Endothelial cell of umbilical vein (primary cell): ENCODE data around the gene RALA. TPM values are rescaled to one million over a fixed set of nuclear protein-coding genes. Genes with fewer than 3 reads are reported as not detected.

Source experiments
- BruUV-seq: library from RNA; stranded (reverse); fragments of 400-500 nt; replicated peaks from 2 replicates; lab custom pipeline; 2021; lab: Mats Ljungman, UMichigan
- CTCF ChIA-PET: fragments of 300-600, 350-600 bp; sonication (Branson Sonifier 250); formaldehyde crosslinking; loops from one replicate; lab custom pipeline; 2021; ENCODE audit warnings: antibody characterized with exemption, inconsistent platforms; lab: Charles Lee
- POLR2A ChIA-PET: fragments of 300-600, 350-600 bp; sonication (Branson Sonifier 250); formaldehyde crosslinking; loops from one replicate; lab custom pipeline; 2021; ENCODE audit warnings: antibody characterized with exemption, inconsistent platforms; lab: Charles Lee
- DNase-seq: peaks from one replicate; pipeline ENCODE4 v3.0.0-alpha.2; 2011; ENCODE audit warnings: low read depth, low spot score
- FAIRE-seq: peaks from 2 replicates; lab custom pipeline; 2011; peaks lifted over from hg19 to GRCh38; lab: Jason Lieb, UNC
- H2AFZ ChIP-seq: 2 replicates; pipeline ENCODE4 v1.6.0; 2012; ENCODE audit warnings: low read depth, low read length, control low read depth, inconsistent platforms
- H3K27ac ChIP-seq: 2 replicates; pipeline ENCODE4 v1.5.1; 2011; ENCODE audit warnings: low read depth, mild to moderate bottlenecking, control low read depth, low read length, moderate library complexity; ENCODE audit not compliant: insufficient read depth
- H3K27me3 ChIP-seq, 2 experiments: 2 replicates each; pipeline versions ENCODE4 v1.6.0 to v1.6.1; 2011; ENCODE audit warnings: low read length in 2 of 2, mixed read lengths in 1 of 2; ENCODE audit not compliant: control insufficient read depth in 2 of 2, insufficient read depth in 2 of 2
- H3K36me3 ChIP-seq, 2 experiments: 2 replicates in 1 of 2; 3 replicates in 1 of 2; pipeline ENCODE4 v1.5.1; 2011; ENCODE audit warnings: low read length in 2 of 2, mild to moderate bottlenecking in 1 of 2, moderate library complexity in 1 of 2; ENCODE audit not compliant: control insufficient read depth in 2 of 2, insufficient read depth in 2 of 2; ENCODE audit errors: extremely low read depth in 1 of 2
- H3K4me1 ChIP-seq: 3 replicates; pipeline ENCODE4 v1.5.1; 2011; ENCODE audit warnings: mild to moderate bottlenecking, low read length; ENCODE audit not compliant: control insufficient read depth, insufficient read depth; ENCODE audit errors: extremely low read depth
- H3K4me2 ChIP-seq: 2 replicates; pipeline ENCODE4 v1.6.1; 2011; ENCODE audit warnings: low read length, control low read depth, mixed read lengths; ENCODE audit not compliant: insufficient read depth
- H3K4me3 ChIP-seq, 3 experiments: fragments of 200-600 bp in 1 of 3; sonication (generic), shearing (Covaris generic) in 1 of 3; replicated peaks in 1 of 3; 2 replicates each; pipeline ENCODE4 v1.5.1; 2011 to 2016; ENCODE audit warnings: control low read depth in 3 of 3, low read length in 3 of 3, mild to moderate bottlenecking in 2 of 3, inconsistent platforms in 1 of 3, low read depth in 1 of 3, moderate library complexity in 1 of 3; ENCODE audit not compliant: insufficient read depth in 1 of 3
- H3K79me2 ChIP-seq: 2 replicates; pipeline ENCODE4 v1.6.0; 2012; ENCODE audit warnings: low read length, inconsistent platforms; ENCODE audit not compliant: control insufficient read depth, insufficient read depth
- H3K9ac ChIP-seq: replicated peaks from 2 replicates; pipeline ENCODE3; 2011; ENCODE audit warnings: low read length, control low read depth; ENCODE audit not compliant: insufficient read depth; ENCODE audit errors: extremely low read depth
- H3K9me1 ChIP-seq: replicated peaks from 3 replicates; pipeline ENCODE4 v1.6.0; 2011; ENCODE audit warnings: mild to moderate bottlenecking, low read length; ENCODE audit not compliant: control insufficient read depth, insufficient read depth; ENCODE audit errors: extremely low read depth
- H3K9me3 ChIP-seq: replicated peaks from 2 replicates; pipeline ENCODE4 v1.5.1; 2012; ENCODE audit warnings: low read length, inconsistent platforms; ENCODE audit not compliant: control insufficient read depth, insufficient read depth
- H4K20me1 ChIP-seq: replicated peaks from 2 replicates; pipeline ENCODE3; 2011; ENCODE audit warnings: mild to moderate bottlenecking, low read length; ENCODE audit not compliant: control insufficient read depth, insufficient read depth; ENCODE audit errors: extremely low read depth
- CTCF ChIP-seq, 2 donors: IDR thresholded peaks; 1 replicate in 1 of 2; 2 replicates in 1 of 2; pipeline ENCODE4 v1.5.1; 2011; ENCODE audit warnings: low read length in 2 of 2, mild to moderate bottlenecking in 2 of 2, moderate library complexity in 2 of 2, control low read depth in 1 of 2, inconsistent platforms in 1 of 2, low read depth in 1 of 2; ENCODE audit not compliant: insufficient read depth in 1 of 2; ENCODE audit errors: extremely low read depth in 1 of 2
- EZH2 ChIP-seq: IDR thresholded peaks from 2 replicates; pipeline ENCODE4 v1.6.1; 2012; ENCODE audit warnings: borderline replicate concordance, low read depth, mild to moderate bottlenecking, moderate library complexity, low read length, inconsistent platforms; ENCODE audit not compliant: severe bottlenecking
- FOS ChIP-seq: IDR thresholded peaks from 2 replicates; pipeline ENCODE4 v1.6.1; 2011; ENCODE audit warnings: mild to moderate bottlenecking, low read length, moderate library complexity, borderline replicate concordance; ENCODE audit not compliant: insufficient read depth
- GATA2 ChIP-seq: IDR thresholded peaks from 2 replicates; pipeline ENCODE4 v1.7.0; 2011; ENCODE audit warnings: low read depth, mild to moderate bottlenecking, moderate library complexity, mixed read lengths, low read length; ENCODE audit not compliant: insufficient read length, insufficient read depth
- JUN ChIP-seq: IDR thresholded peaks from 2 replicates; pipeline ENCODE4 v1.6.1; 2011; ENCODE audit warnings: borderline replicate concordance, low read depth; ENCODE audit not compliant: insufficient read length, insufficient read depth
- MYC ChIP-seq: IDR thresholded peaks from one replicate; pipeline ENCODE4 v1.6.1; 2011; ENCODE audit warnings: mild to moderate bottlenecking, low read depth, low read length
- POLR2A ChIP-seq: IDR thresholded peaks from 2 replicates; pipeline ENCODE4 v1.6.1; 2012; ENCODE audit warnings: low read depth, mild to moderate bottlenecking, control low read depth, low read length
- POLR2AphosphoS5 ChIP-seq: IDR thresholded peaks from 2 replicates; pipeline ENCODE4 v1.6.1; 2012; ENCODE audit warnings: low read depth, mild to moderate bottlenecking, control low read depth, low read length, moderate library complexity; ENCODE audit not compliant: insufficient read depth
- dilution Hi-C: fragments of 300-500 bp; cut with MboI; formaldehyde crosslinking; loops from one replicate; pipeline ENCODE4 v1.15.0; 2019; ENCODE audit warnings: low sequenced_read_pairs; ENCODE audit not compliant: extremely low pct_ligation_motif_present
- intact Hi-C: fragments of 100-400 bp; cut with micrococcal nuclease; formaldehyde crosslinking; loops from one replicate; pipeline ENCODE4 v1.10.0; 2022
- polyA plus RNA-seq, 4 experiments: library from polyadenylated mRNA; depleted of rRNA in 3 of 4; stranded (reverse) in 3 of 4; unstranded in 1 of 4; fragments of >200 nt; gene quantifications; 2 replicates each; pipeline versions ENCODE4 v1.2.1 to v1.2.3, GENCODE V29; 2011 to 2012; ENCODE audit warnings: missing spikeins in 1 of 4
- total RNA-seq: library from RNA; stranded (reverse); gene quantifications from 2 replicates; pipeline ENCODE4 v1.2.3, GENCODE V29; 2021
- TF ChIP-seq, protein P1 (sequence below): IDR thresholded peaks from 2 replicates; pipeline ENCODE4 v1.6.1; 2011; ENCODE audit not compliant: insufficient read depth, insufficient read length

RALA gene
- total and polyA plus RNA-seq, 2 donors (not counting 3 experiments of a cell fraction or from before 2014, with no cell fraction given): 91.1 to 191 TPM

- H3K36me3 ChIP-seq: peaks cover 29 to 47% of the 10 kb centered on the region in 2 experiments
- no peak overlapping the region for H3K27ac ChIP-seq
- ChIA-PET CTCF (no interaction called here), POLR2A (no interaction called here)
- DNase-seq (no peak), FAIRE-seq (no peak)
- H3K4me2 ChIP-seq: no peak overlapping the region
- peaks cover 5% of the 10 kb centered on the region for H4K20me1 ChIP-seq
- H3K27me3 ChIP-seq: no peaks in the 10 kb centered on the region
- H3K79me2 ChIP-seq: peaks cover 48% of the 10 kb centered on the region
- no peak for TF ChIP-seq EZH2
- TF ChIP-seq MYC: no peak
- no peak for TF ChIP-seq GATA2
- TF ChIP-seq, protein P1, sequence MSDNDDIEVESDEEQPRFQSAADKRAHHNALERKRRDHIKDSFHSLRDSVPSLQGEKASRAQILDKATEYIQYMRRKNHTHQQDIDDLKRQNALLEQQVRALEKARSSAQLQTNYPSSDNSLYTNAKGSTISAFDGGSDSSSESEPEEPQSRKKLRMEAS: no peak
- no peak for TF ChIP-seq JUN
- TF ChIP-seq POLR2AphosphoS5: no peak
- no peak for TF ChIP-seq CTCF (IDR thresholded peaks at IDR 0.05; ENCODE audit: extremely low read depth in 1 of 2, insufficient read depth in 1 of 2, low read depth in 1 of 2, low read length in 2 of 2)
- TF ChIP-seq POLR2A: no peak
- no peak for TF ChIP-seq FOS
- no peaks in the 10 kb centered on the region for H3K9me3 ChIP-seq
- H2AFZ ChIP-seq: no peak overlapping the region
- no TSS peak for BruUV-seq
- H3K4me3 ChIP-seq: no peak overlapping the region
- intact Hi-C loops: no loop called here
- no peaks in the 10 kb centered on the region for H3K9me1 ChIP-seq
- dilution Hi-C loops: no loop called here
- H3K9ac ChIP-seq: no peak overlapping the region
- peaks cover 21% of the 10 kb centered on the region for H3K4me1 ChIP-seq
Measured at GRCh38 chr7:39693812-39694211, 70.4 kb downstream of the RALA start.
